HG03095 (cell line): ENCODE measurements around the gene EFEMP1.

Experiments used
- ATAC-seq: cut with Tn5 transposase; IDR thresholded peaks from one replicate; pipeline ENCODE4 v1.9.1; 2021; ENCODE audit warnings: moderate library complexity; ENCODE audit not compliant: unreplicated experiment

EFEMP1 gene

DNA sequence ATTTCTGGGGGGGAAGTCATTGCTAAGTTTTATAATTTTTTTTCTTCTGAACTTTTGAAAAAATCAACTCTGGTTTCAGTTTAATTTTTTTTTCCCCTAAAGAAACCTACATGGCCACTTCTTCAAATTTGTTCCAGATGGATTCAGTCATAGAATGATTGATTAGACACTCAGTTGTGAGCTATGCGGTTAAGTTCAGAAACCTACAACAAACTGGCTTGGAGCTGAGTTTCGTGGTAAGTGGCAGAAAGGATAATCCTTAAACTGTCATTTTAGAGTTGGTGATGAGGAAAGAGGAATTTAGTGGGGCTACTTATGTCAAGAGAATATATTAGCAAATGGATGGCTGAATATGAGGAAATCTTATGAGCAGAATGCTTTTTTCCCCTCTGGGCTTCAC is 23.7 kb downstream of the EFEMP1 start:
- ATAC-seq = no peak

- ATAC-seq = no peak
Observed at GRCh38 chr2:55898386-55899040, 25.1 kb downstream of the EFEMP1 start.

DNA sequence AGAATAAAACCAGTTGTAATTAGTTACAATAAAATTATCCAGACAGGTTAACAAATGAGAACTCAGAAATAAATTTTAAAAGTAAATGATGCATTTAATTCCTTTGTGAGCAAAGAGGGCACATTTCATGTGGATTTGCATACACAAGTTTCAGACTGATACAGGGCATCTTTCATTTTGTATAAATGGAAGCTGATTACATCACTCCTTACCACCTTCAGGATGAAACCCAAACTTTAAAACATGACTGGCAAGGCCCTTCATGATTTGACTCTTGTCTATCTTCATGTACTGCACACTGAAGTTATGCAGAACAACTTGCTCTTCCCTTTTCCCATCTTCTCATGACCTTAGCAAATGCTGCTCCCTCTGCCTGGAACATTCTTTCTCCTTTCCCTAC is 26.9 kb downstream of the EFEMP1 start:
- no peak for ATAC-seq

- no peak for ATAC-seq
Observed at GRCh38 chr2:55894720-55895119, 28.9 kb downstream of the EFEMP1 start.

GRCh38 chr2:55891671-55892094 is 31.9 kb downstream of the EFEMP1 start:
- no peak for ATAC-seq

DNA sequence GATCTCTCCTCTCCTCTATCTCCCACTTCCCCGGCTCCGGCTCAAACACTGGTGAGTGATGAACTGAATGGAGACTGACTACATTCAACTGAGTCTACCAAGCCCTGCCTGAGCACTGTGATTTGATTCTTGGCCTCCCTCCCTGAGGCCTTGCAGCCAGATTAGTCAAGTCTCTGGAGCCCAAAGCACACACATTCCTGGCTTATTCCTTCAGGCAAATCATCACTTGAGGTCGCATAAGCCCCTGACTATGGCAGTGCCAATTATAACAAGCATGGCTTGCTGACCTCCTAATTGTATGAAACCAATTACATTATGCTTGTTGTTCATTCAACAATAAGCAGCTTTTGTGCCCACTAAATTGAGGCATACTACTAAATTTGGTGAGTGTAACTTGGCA is 34.6 kb downstream of the EFEMP1 start:
- ATAC-seq = no peak

DNA sequence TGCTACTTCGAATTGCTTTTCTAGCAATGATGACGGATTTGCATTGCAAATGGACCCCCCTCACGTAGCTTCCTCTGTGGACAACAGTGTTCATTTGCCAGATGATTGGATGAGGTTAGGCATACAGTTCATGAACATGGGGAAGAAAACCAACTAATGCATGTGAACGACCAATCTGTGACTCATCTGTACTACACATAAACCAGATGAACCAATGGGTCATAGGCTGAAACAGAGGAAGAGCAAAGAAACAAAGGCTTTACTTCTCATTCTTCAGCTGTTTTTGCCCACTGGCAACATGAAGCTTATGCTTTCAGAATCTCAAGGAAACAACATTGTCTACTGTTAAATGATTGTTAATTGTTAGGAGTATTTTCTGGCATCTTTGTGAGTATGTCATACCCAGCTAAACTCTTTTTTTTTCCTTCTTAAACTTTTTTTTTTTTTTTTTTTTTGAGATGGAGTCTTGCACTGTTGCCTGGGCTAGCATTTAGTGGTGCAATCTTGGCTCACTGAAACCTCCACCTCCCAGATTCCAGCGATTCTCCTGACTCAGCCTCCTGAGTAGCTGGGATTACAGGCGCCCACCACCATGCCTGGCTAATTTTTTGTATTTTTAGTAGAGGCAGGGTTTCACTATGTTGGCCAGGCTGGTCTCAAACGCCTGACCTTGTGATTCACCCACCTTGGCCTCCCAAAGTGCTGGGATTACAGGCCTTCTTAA is 35.5 kb downstream of the EFEMP1 start:
- no peak for ATAC-seq

DNA sequence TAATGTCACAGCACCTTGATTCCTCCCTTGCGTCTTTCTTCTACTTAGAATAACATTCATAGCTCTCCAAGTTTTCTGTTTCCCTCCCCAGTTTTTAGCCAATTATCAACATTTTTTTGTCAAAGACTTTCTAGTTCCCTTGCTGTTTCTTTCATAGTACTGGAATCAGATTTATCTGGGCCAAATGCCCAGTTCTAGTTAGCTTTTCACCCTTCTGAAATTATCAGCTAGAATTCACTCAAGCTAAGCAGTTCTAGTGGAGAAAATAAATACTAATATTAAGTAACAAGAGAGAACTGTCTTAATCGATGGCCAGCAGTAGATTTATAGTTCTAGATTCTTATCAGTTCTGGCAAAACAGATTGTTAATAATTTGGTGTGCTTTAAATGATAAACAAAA is 36.2 kb downstream of the EFEMP1 start:
- ATAC-seq = no peak

DNA sequence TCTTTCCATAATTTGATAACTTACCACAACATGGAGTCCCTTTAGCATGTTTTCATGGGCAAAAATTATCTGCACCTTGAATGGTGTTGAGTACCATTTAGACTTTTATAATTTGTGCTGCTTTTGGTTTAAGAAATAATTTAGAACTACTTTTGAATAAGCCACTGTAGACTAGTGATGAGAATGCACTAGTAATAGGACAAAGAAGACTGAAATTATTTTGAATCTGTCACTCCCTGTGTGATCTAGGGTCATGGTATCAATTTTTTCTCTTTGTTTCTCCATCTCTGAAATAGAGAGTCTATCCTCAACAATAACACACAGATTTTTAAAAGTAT is 37.7 kb downstream of the EFEMP1 start:
- ATAC-seq = no peak

DNA sequence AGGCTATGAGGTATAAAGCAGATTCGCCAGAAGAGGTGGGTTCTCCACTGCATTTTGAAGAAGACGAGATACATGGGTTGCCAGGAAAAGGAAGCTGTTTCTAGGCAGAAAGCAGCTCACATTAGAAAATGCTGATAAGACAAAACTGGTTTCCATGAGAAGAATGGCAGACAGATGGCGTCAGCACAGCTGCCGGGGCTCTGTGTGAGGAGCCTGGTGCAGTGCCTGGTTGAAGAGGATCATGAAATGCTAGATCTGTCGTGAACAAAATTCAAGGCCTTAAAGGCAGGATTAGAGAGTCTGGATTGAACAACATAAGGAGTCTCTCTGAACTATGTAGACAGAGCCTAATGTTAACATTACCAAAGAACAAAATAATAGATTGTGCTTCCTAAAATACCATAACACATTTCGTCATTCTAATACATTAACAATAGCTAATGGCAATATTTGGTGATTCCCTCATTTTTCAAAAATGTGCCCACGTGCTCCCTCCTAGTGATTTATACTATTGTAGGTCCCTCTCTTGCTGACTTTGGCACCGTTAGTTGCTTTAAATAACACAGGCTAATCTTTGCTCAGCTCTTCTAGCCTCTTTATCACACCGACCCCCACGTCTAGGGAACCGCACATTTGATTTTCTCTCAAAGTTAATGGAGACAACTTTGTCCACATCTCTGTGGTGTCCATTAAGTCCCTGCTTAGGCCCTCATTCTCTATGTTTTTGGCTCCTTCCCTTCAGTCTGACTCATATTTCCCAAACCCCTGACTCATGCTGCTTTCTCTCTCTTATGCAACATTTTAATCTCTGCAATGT is 38.2 kb downstream of the EFEMP1 start:
- ATAC-seq = no peak

DNA sequence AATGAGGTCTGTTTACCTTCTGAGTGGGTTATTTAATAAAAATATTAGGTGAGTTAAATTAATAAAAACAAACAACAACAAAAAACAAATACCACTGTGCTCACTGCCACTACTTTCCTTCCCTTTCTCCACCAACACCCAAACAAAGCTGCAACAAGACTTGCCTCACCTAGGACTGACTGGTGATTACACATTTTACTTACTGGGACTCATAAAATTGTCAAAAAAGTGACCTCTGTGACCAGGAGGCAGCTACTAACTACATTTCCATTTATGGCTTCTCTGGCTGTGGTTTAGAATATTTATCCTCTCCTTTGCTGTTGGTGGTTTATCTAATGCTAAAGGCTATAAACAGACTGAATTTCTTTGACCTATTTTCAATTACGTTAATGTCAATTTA is 39.8 kb downstream of the EFEMP1 start:
- ATAC-seq = no peak

DNA sequence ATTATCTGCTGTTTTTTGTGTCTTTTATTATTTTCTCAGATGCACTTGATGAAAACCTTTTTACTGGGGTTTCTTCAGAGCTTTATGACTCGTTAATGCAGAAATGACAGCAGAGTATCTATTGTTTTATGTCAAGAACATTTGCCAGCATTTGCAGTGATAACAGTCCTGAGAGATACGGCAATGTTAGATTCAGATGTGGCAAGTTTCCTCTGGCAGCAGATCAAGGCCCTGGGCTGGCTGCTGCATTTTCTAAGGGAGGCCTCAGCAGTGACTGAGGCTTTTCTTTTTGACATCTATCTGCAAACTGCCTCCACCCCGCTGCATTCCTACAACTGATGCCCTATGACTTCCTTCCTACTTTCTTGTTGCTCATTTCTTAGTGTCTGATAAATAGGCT is 40.2 kb downstream of the EFEMP1 start:
- no peak for ATAC-seq

- ATAC-seq = no peak
Observed at GRCh38 chr2:55882954-55883353, 40.6 kb downstream of the EFEMP1 start.

DNA sequence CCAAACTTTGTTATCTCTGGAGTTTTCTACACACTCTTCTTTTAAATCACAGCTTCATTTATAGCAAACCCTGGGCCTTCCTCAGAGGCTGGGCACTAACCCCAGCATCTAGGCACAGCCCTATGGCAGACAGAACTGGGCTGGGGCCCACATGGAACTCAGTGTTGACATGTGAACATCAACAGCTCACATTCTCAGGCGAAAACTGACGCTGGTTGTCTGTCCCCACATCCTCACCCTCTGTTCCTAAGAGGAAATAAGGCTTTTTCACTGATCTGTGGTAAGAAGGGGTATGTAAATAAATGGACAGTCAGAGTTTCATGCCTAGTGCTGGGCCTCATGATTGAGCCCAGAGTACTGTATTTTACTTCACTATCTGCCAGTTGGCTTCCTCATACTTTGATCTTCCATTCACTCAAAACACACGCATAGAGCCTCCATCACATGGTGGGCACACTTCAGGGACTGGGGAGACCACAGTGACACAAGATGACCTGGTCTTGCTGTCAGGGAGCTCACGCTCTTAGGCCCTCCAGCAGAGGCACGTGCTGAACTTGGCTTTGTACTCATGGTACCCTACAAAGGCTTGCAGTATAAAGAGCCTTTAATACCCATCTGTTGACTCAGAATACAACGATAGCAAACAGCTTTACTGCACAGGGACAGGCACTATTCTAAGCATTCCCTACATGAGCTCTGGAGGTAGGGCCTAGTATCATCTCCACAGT is 43.0 kb downstream of the EFEMP1 start:
- ATAC-seq = no peak

DNA sequence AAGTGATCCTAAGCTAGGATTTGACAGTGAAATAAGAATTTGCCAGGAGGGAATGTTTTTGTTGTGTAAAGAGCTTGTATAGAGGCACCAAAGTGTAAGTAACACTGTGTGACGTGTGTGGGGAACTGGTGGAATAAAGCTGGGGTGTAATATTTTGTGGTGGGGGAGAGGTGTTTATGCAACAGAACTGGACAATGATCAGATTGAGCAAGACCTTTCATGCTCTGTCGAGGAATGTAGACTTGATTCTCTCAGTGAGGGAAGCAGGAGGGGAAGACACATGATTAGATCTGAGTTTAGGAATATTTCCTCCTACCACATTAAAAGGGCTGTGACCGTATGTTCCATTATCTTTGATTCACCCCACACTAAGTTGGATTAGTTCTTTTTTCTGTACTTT is 43.6 kb downstream of the EFEMP1 start:
- no peak for ATAC-seq

- no peak for ATAC-seq
Observed at GRCh38 chr2:55877087-55877436, 46.5 kb downstream of the EFEMP1 start.

GRCh38 chr2:55876429-55877086 is 47.0 kb downstream of the EFEMP1 start:
- no peak for ATAC-seq

DNA sequence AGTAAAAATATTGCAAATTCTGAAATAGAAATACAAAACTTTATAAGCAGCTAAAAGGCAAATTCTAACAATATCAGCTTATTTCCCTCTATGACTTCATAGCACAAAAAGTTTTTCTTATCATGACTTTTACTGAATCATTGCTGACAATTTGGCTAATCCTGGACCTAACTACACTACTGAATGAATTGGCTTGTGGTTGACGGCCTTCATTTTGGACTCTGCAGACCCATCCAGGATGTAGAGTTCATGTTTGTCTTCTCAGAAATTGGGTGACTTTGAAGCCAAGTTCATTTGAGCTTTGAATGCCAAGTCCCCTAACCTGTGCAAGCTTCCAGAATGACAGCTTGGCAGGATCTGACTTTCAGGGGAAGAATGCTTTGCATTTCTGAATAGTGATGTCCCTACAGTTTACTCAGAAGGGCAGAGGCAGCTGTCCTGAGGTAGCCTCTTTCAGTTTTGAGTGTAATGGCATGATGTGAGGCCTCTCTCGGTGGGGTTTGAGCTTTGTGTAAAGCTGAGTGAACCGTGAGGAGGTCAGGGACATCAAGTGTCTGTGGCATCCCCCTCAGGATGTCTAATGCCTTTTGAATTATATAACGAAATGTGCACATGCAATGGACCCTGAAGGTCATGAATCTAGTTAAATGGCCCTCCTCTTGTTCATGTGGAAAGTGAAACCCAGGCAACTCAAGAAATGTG is 48.0 kb downstream of the EFEMP1 start:
- ATAC-seq = no peak

- no peak for ATAC-seq
Observed at GRCh38 chr2:55874338-55874737, 49.2 kb downstream of the EFEMP1 start.

DNA sequence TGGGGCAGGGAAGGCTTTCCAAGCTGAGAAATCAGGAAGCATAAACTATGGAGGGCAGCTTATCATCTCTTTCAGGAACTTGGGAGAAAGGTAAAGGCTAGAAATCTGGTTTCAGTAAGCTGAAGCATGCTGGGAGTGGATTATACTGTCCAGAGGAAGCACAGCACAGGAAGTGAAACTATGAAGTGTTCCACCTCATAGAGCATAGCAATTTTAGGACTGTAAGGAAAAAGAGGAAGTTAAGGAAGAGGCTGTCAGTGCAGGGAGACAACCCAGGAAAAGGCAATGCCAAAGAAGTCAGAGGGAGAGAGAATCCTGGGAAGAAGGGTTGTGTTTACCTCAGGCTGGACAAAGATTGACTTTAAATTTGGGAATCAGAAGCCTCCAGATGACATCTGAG is 51.9 kb downstream of the EFEMP1 start:
- no peak for ATAC-seq
